SU-DHL-6 (cell line): ENCODE measurements around the gene TMEM11.

Source experiments
- H2AFZ ChIP-seq: fragments of 200-600 bp; sonication (generic); 2 replicates; pipeline ENCODE4 v1.6.1; 2014; ENCODE audit warnings: low read depth, mild to moderate bottlenecking, moderate library complexity, mixed read lengths, antibody characterized with exemption, low read length; ENCODE audit not compliant: severe bottlenecking
- H3F3A ChIP-seq: fragments of 200-600 bp; shearing (Covaris generic); 2 replicates; pipeline ENCODE4 v1.6.0; 2016; ENCODE audit warnings: antibody characterized with exemption, mild to moderate bottlenecking; ENCODE audit not compliant: insufficient read depth
- H3K27ac ChIP-seq: fragments of 200-600 bp; sonication (generic); 2 replicates; pipeline ENCODE4 v1.5.1; 2016; ENCODE audit warnings: low read depth, mild to moderate bottlenecking, low read length, moderate library complexity, mixed read lengths
- H3K27me3 ChIP-seq: fragments of 200-600 bp; sonication (generic), shearing (Covaris generic); 2 replicates; pipeline ENCODE4 v1.6.0; 2014; ENCODE audit warnings: mild to moderate bottlenecking, low read length
- H3K36me3 ChIP-seq: fragments of 200-600 bp; sonication (generic); 2 replicates; pipeline ENCODE4 v1.6.1; 2014; ENCODE audit warnings: mild to moderate bottlenecking, low read length, mixed read lengths
- H3K4me2 ChIP-seq: fragments of 300-600, 200-600 bp; shearing (Covaris generic), sonication (generic); 2 replicates; pipeline ENCODE4 v1.6.0; 2014; ENCODE audit warnings: low read length, low read depth, mild to moderate bottlenecking; ENCODE audit not compliant: poor library complexity, severe bottlenecking
- H3K4me3 ChIP-seq: fragments of 200-600 bp; sonication (generic); 2 replicates; pipeline ENCODE4 v1.5.1; 2014; ENCODE audit warnings: antibody characterized with exemption, low read length, mild to moderate bottlenecking, mixed read lengths; ENCODE audit not compliant: insufficient read depth, poor library complexity, severe bottlenecking
- H3K79me2 ChIP-seq: fragments of 200-600 bp; sonication (generic); 2 replicates; pipeline ENCODE4 v1.6.1; 2014; ENCODE audit warnings: mild to moderate bottlenecking, low read length, moderate library complexity; ENCODE audit not compliant: insufficient read depth
- H3K9ac ChIP-seq: fragments of 200-600 bp; sonication (generic); 2 replicates; pipeline ENCODE4 v1.7.0; 2014; ENCODE audit warnings: mild to moderate bottlenecking, low read length
- H3K9me2 ChIP-seq: fragments of 200-600 bp; sonication (generic); replicated peaks from 2 replicates; pipeline ENCODE4 v1.6.1; 2014; ENCODE audit warnings: low read length; ENCODE audit not compliant: insufficient read depth
- H3K9me3 ChIP-seq: fragments of 200-600 bp; sonication (generic); 2 replicates; pipeline ENCODE4 v1.6.1; 2014; ENCODE audit warnings: low read length, mixed read lengths; ENCODE audit not compliant: insufficient read depth
- H4K20me1 ChIP-seq: fragments of 200-600 bp; sonication (generic); 2 replicates; pipeline ENCODE4 v1.6.1; 2014; ENCODE audit warnings: low read depth, mild to moderate bottlenecking, antibody characterized with exemption, low read length, moderate library complexity, mixed read lengths
- CTCF ChIP-seq: fragments of 200-600 bp; sonication (generic); IDR thresholded peaks from one replicate; pipeline ENCODE4 v1.5.1; 2017; ENCODE audit warnings: antibody characterized with exemption, mild to moderate bottlenecking, low read length, moderate library complexity; ENCODE audit not compliant: insufficient read depth, poor library complexity, severe bottlenecking
- EZH2phosphoT487 ChIP-seq: fragments of 200-600 bp; sonication (generic), shearing (Covaris generic); conservative IDR thresholded peaks from 2 replicates; pipeline ENCODE4 v1.6.1; 2018; ENCODE audit warnings: mild to moderate bottlenecking, antibody characterized with exemption, low read length, moderate library complexity, mixed read lengths

TMEM11 gene

GRCh38 chr17:21176773-21177395 is 37.1 kb downstream of the TMEM11 start:
- no peak overlapping the region for H2AFZ ChIP-seq
- no peaks in the 10 kb centered on the region for H3K79me2 ChIP-seq
- H3K27me3 ChIP-seq, result no peaks in the 10 kb centered on the region
- H3K36me3 ChIP-seq, result no peaks in the 10 kb centered on the region
- no peak overlapping the region for H3K4me2 ChIP-seq
- H3K4me3 ChIP-seq, result no peak overlapping the region
- H4K20me1 ChIP-seq, result no peaks in the 10 kb centered on the region
- no peak overlapping the region for H3K27ac ChIP-seq
- H3K9me2 ChIP-seq, result no peaks in the 10 kb centered on the region
- H3K9me3 ChIP-seq, result no peaks in the 10 kb centered on the region
- no peaks in the 10 kb centered on the region for H3F3A ChIP-seq
- no peak overlapping the region for H3K9ac ChIP-seq
- TF ChIP-seq EZH2phosphoT487 (no peak), CTCF (no peak)

- H2AFZ ChIP-seq, result no peak overlapping the region
- H3K4me2 ChIP-seq, result no peak overlapping the region
- H3K9me3 ChIP-seq, result no peaks in the 10 kb centered on the region
- H3K36me3 ChIP-seq, result no peaks in the 10 kb centered on the region
- no peak overlapping the region for H3K4me3 ChIP-seq
- no peaks in the 10 kb centered on the region for H4K20me1 ChIP-seq
- H3K27me3 ChIP-seq, result no peaks in the 10 kb centered on the region
- H3K79me2 ChIP-seq, result no peaks in the 10 kb centered on the region
- no peak overlapping the region for H3K27ac ChIP-seq
- no peak overlapping the region for H3K9ac ChIP-seq
- no peaks in the 10 kb centered on the region for H3F3A ChIP-seq
- no peaks in the 10 kb centered on the region for H3K9me2 ChIP-seq
- no peak for TF ChIP-seq EZH2phosphoT487
- no peak for TF ChIP-seq CTCF
These were observed 39.2 kb downstream of the TMEM11 start for GRCh38 chr17:21174713-21175112.

- Histone ChIP-seq H3K36me3 (no peaks in the 10 kb centered on the region), H3K4me2 (no peak overlapping the region), H4K20me1 (no peaks in the 10 kb centered on the region), H3K9me2 (no peaks in the 10 kb centered on the region), H3K79me2 (no peaks in the 10 kb centered on the region), H3K9me3 (no peaks in the 10 kb centered on the region), H3K27ac (no peak overlapping the region), H3F3A (no peaks in the 10 kb centered on the region), H3K9ac (no peak overlapping the region), H3K4me3 (no peak overlapping the region), H3K27me3 (no peaks in the 10 kb centered on the region), H2AFZ (no peak overlapping the region)
- no peak for TF ChIP-seq EZH2phosphoT487
These were observed 39.8 kb downstream of the TMEM11 start for GRCh38 chr17:21174186-21174585.

- TF ChIP-seq CTCF (no peak), EZH2phosphoT487 (no peak)
- H2AFZ ChIP-seq, result no peak overlapping the region
These were observed 40.4 kb downstream of the TMEM11 start for GRCh38 chr17:21173543-21173942.

More at GRCh38 chr17:21173543-21173942, 40.4 kb downstream of the TMEM11 start:
- Histone ChIP-seq H3K9me2 (no peaks in the 10 kb centered on the region), H3K27me3 (no peaks in the 10 kb centered on the region), H3F3A (no peaks in the 10 kb centered on the region), H3K9me3 (no peaks in the 10 kb centered on the region), H3K36me3 (no peaks in the 10 kb centered on the region), H3K79me2 (no peaks in the 10 kb centered on the region), H3K4me3 (no peak overlapping the region), H3K27ac (no peak overlapping the region), H4K20me1 (no peaks in the 10 kb centered on the region), H3K9ac (no peak overlapping the region), H3K4me2 (no peak overlapping the region)
